GM21526 (cell line): ENCODE data around the gene RGS9BP.
"Not testable (repeated sequence)": the region's sequence is repeated elsewhere in the genome, so short reads cannot be mapped to it uniquely, and the experiment has no call there.

Source experiments
- ATAC-seq: cut with Tn5 transposase; IDR thresholded peaks from one replicate; pipeline ENCODE4 v1.9.1; 2021; ENCODE audit warnings: moderate library complexity; ENCODE audit not compliant: unreplicated experiment, low FRiP score

Gene RGS9BP

GRCh38 chr19:32694316-32694715 lies 18.7 kb downstream of the RGS9BP start:
- ATAC-seq = not testable (repeated sequence)

- not testable (repeated sequence) for ATAC-seq
Observed at GRCh38 chr19:32694851-32695250, 19.2 kb downstream of the RGS9BP start.

DNA sequence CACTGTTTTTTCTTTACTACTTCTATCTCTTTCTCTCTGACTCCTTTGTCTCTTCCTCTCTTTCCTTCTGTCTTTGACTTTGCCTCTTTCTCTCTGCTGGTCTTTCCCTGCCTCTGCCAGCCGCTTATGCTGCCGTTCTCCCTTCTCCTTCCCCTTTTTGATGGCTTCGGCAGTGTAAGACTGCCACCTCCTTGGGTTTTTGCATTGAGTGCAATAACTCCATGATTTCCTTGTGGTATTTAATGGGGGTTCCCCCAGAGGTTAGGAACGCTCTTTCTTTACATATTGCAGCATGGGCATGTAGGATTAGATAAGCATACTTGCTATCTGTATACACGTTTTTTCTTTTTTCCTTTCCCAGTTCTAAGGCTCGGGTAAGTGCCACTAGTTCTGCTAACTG lies 19.9 kb downstream of the RGS9BP start:
- not testable (repeated sequence) for ATAC-seq

DNA sequence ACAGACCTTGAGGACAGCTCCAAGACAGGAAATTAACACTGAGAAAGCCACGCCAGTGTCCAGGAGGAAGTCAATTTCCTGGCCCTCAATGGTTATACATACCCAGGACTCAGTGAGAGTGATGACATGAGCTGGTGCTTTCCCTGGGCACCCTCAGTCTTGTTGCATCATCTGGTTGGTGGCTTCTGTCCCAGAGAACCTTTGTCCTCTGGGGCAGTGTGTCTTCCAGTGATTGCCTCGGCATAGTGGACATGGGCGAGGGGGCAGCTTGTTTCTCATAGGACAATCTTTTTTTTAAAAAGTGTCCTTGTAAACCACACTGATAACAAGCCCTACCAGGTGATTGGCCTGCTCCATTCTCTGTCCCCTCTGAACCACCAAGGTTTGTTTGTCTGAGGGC lies 21.1 kb downstream of the RGS9BP start:
- not testable (repeated sequence) for ATAC-seq

DNA sequence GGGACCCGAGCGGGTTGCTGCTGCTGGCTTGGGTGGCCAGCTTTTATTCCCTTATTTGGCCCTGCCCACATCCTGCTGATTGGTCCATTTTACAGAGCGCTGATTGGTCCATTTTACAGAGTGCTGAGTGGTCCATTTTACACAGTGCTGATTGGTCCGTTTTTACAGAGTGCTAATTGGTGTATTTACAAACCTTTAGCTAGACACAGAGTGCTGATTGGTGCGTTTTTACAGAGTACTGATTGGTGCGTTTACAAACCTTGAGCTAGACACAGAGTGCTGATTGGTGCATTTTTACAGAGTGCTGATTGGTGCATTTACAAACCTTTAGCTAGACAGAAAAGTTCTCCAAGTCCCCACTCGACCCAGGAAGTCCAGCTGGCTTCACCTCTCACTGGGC lies 24.5 kb downstream of the RGS9BP start:
- not testable (repeated sequence) for ATAC-seq

- no peak for ATAC-seq
Observed at GRCh38 chr19:32702010-32702409, 26.4 kb downstream of the RGS9BP start.

- ATAC-seq = not testable (repeated sequence)
Observed at GRCh38 chr19:32704006-32704405, 28.4 kb downstream of the RGS9BP start.

- ATAC-seq = no peak
Observed at GRCh38 chr19:32708457-32708856, 32.8 kb downstream of the RGS9BP start.

DNA sequence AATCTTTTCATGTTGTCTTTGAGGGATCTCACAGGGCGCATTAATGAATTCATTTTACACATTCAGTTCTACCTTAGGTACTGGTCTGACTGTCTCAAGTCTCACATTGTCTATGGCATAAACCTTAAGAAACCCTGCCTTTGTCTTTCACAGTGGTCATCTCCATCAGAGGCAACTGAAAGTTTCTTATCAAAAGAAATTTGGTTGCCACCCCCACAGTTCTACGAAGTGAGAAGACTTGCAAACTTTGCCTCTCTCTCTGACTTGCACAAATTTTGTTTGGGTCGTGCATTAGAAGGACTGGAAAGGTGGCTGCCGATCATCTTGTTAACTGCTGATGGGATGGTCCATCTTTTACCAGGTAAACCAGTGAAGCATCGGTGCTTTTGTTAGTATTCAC lies 33.4 kb downstream of the RGS9BP start:
- no peak for ATAC-seq

- no peak for ATAC-seq
Observed at GRCh38 chr19:32711747-32712146, 36.1 kb downstream of the RGS9BP start.

DNA sequence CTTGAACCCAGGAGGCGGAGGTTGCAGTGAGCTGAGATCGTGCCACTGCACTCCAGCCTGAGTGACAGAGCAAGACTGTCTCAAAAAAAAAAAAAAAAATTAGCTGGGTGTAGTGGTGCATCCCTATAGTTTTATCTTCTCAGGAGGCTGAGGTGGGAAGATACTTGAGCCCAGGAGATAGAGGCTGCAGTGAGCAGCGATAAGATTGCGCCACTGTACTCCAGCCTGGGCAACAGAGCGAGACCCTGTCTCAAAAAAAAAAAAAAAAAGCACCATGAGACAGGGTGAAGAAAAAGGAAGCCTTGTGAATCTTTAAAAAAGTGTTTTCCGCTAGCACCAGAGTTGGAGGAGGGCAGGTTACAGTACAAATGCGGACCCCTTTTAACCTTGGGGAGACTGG lies 40.6 kb downstream of the RGS9BP start:
- ATAC-seq = not testable (repeated sequence)

- ATAC-seq = no peak
Observed at GRCh38 chr19:32717496-32717895, 41.8 kb downstream of the RGS9BP start.

DNA sequence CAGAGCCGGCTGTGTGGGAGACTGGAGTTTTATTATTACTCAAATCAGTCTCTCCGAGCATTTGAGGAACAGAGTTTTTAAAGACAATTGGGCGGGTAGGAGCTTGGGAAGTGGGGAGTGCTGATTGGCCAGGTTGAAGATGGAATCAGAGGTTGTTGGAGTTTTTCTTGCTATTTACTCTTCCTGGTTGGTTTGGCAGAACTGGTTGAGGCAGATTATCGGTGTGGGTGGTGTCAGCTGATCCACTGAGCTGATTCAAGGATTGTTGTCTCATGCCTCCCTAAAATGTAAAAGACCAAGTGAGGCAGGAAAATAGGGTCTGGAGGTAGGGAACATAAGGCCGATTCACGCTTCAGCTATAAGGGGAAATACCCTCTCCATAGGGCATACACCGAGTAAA lies 42.6 kb downstream of the RGS9BP start:
- ATAC-seq = no peak

- ATAC-seq = no peak
Observed at GRCh38 chr19:32719611-32720059, 44.0 kb downstream of the RGS9BP start, which contains the start of gene TDRD12. Gene TDRD12, plus strand, starts transcription at chr19:32719767. Its CDS starts 306 bp downstream, at chr19:32720073.

- no peak for ATAC-seq
Observed at GRCh38 chr19:32720216-32720935, 44.7 kb downstream of the RGS9BP start.

DNA sequence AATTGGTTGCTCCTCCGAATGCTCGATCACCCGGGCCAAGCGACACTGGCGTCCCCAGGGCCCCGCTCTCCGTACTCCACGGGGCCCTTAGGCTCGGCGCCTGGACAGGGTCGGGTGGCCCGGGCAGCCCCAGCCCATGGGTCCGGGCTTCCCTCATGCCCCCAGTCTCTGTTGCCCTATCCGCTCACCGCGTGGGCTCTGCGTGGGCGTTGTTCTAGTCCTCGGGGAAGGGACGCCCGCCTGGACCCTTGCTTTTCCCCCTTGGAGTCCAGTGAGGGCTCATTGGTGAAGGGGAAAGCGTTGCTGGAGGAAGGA lies 45.2 kb downstream of the RGS9BP start:
- no peak for ATAC-seq
